NCI-H146 treated with DMSO at 0.1 percent for 48 hours (cell line): ENCODE measurements around the gene JMJD1C.

Experiments
- DNase-seq: peaks from one replicate; lab custom pipeline; 2025; ENCODE audit not compliant: unreplicated experiment; lab: John Stamatoyannopoulos, UW

Gene JMJD1C

DNA sequence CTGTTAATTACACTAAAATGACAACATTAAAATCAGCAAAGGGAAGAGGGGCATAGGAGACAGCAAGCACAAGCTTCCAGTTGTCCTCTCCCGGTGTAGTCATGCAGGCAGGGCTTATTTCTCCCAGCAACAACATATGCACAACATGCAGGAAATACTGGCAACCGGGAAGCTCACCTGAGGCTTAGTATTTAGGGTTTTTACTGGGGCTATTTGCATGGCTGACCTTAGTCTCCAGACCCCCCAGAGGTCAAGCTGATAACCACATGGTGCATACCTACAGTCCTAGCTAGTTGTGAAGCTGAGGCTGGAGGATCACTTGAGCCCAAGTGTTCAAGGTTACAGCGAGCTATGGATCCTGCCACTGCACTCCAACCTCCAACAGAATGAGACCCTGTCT is 12.8 kb upstream of the JMJD1C start:
- no peak for DNase-seq

GRCh38 chr10:63477927-63478326 is 12.2 kb upstream of the JMJD1C start:
- no peak for DNase-seq

GRCh38 chr10:63474488-63474887 is 8.7 kb upstream of the JMJD1C start:
- no peak for DNase-seq

DNA sequence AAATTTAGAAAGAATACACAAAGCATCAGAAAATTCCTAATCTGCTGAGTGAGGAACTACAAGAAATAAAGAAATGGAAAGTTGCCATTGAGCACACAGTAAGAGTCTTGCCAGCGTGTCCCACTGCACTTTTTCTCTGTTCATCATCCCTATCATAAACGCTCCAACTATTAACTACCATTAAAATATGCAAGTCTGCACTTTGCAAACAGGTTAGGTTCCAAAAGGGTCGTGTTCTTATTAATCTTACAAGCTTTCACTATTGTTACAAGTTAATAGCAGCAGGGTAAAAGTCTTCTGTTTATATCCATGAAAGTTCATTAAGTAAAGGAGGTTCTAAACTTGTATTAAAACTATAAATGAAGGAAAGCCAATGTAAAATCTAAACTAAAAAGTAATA is 5.2 kb upstream of the JMJD1C start:
- no peak for DNase-seq

GRCh38 chr10:63468947-63469346 is 3.2 kb upstream of the JMJD1C start:
- DNase-seq: no peak

- no peak for DNase-seq
Measured at GRCh38 chr10:63467841-63468240, 2.1 kb upstream of the JMJD1C start.

DNA sequence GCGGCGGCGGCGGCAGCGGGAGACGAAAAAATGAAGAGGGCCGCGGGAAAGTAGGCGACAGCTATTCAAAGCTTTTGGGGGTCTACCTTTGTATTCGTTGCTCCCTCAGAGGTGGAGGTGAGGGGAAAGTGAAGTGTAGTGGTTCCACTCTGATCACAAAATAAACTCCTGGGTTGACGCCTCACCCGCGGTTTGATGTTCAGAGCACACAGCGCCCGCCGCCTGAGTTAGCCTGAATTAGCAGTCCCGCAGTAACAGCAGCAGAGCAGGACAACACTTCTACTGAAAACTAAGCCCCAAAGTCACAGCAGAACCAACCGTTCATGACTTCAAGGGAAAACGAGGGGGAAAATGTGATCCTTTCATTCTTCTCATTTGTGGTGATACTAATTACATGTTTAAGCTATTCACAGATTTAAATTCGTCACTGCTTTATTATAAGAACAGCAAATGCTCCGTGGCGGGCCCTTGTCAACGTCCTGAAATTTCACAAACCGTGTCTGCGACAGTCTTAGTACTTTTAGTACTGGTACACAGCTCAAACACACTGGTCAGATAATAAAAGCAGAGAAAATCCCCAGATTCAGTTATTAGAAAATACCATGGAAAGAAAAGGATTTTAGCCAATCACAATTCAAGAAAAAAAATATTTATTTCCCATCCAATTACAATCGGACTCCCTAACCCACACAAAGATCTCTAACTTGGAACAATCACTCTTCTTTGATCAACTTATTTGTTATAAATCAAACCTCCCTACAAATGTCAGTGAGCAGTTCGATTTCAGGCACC is 563 bp upstream of the JMJD1C start:
- peak; percentile 55 for DNase-seq

DNA sequence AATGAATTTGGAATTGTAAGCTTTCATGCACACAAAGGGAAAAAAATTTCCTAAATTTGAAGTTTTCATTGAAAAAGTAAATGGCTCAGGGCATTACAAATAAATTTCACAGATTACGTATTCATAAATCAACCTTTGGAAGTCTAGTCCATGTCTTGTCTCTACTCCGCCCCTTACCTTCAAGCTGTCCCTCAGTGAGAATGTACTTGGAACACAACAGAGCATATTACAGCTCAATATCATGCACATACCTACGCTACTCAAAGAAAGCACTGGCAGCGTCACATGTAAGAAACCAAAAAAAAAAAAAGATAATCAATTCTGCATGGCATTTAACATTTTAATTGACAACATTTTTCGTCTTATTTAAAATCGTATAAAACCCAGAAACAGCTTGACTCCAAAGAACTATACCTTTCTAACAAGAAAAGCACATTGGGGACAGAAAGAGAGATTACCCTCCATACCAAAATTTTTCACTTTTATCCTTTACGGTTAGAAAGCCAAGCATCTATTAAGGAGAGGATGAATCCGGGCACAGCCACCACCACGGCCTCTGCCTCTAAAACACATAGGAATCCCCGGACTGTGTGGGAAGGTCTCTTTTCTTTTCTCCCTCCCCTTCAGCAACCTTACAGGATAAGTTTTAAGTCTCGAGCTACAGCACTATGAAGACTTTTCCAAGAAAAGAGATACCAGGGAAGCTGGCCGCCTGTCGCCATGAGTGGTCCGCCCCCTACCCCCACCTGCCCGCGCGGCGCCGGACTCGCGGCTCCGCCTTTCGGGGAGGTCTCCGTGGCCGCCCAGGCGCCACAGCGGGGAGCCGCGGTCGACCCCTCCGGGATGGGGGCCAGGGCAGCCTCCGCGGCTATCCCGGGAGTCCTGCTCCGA is 1.1 kb downstream of the JMJD1C start:
- DNase-seq: peak; percentile 20

GRCh38 chr10:63462442-63462841 is 3.3 kb downstream of the JMJD1C start:
- no peak for DNase-seq

DNA sequence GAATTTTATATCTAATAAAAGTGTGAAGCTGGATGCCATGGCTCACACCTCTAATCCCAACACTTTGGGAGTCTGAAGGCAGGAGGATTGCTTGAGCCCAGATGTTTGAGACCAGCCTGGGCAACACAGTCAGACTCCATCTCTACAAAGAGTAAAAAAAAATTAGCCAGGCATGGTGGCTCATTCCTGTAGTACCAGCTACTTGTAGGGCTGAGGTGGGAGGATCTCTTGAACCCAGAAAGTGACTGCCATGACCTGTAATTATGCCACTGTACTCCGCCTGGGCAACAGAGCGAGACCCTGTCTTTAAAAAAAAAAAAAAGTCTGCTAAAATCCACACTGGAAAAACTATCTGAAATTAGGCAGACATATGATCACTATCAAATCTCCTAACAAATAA is 7.6 kb downstream of the JMJD1C start:
- DNase-seq: no peak

- DNase-seq: no peak
Measured at GRCh38 chr10:63457594-63457993, 8.2 kb downstream of the JMJD1C start.

DNA sequence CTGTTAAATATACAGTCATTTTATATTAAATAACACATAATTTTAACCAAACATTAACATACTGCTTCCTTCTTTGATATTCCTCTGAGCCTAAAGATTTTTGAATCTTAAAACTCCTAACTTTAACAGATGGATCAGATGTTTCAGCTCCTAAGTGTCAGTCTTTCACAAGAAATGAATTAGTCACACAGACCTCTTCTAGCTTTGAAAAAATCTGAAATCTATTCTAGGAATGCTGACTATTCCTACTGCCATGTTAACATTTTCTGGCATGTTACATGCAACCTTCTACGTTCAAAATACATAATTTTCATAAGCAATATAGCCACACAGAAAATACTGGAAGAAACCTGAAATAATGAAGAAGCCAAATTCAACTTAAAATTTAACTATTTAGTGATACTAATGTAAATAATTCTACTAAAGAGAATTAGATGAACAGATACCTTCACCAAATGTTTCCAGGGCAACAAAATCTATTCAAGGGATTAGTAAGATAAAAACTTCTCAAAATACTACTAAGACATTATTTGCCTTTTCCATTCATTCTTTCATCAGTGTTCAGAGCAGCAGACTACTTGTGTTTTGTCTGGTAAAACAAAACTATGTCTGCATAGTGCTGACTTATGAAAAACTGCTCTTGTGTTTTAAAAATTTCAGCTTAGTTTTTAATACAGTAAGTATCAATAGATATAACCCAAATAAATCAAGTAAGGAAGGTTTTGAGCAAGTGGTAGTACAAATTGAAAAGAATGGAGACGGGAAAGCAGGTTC is 9.2 kb downstream of the JMJD1C start:
- no peak for DNase-seq

DNA sequence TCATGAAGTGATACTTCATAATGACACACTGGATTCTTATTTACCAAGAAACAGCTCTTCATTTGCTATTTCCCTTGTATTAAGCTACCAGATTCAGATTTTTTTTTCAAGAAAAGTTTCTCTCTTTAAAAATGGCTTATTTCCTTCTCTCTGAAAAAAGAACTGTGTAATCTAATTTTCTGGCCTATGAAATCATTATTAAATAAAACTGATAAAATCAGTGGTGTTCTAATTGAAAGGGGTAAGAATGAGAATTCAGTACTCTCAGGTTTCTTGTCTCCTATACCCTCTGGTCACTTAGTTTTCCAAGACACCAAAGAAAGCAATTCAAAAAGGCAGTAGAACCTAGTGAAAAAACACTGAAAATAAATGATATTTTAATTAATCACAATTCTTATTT is 10.3 kb downstream of the JMJD1C start:
- no peak for DNase-seq

- no peak for DNase-seq
Measured at GRCh38 chr10:63454631-63455030, 11.1 kb downstream of the JMJD1C start.

GRCh38 chr10:63452524-63452923 is 13.3 kb downstream of the JMJD1C start:
- DNase-seq: no peak

DNA sequence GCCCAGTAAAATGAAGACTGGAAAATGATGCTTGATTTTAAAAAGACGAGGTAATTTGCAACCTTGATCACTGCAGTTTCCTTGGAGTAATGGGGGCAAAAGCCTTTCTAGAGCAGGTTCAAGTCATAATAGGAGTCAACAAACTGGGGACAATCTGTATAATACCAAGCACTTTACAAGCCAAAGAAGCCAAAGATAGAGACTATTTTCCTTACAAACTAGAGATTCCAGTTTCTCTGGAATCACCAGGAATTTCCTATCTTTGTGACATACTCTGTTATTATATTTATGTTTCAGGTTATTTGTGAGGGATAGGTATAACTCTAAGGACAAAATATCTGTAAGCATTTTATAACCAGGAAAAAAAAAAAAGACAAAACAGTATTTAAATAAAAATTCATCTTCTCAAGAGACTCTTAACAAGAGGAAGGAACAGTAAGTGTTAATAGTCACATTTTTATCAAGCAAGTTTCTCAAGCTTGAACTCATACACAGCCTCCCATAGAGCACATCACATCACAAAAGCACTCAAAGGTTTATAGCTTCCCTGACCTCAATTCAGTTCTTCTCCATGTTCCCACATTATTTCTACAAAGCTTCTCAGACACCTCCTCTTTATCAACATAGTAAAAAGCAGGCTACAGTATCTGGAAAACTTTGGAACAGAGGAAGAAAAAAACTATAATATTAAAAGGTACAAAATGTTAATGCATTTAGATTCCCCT is 18.9 kb downstream of the JMJD1C start:
- no peak for DNase-seq

DNA sequence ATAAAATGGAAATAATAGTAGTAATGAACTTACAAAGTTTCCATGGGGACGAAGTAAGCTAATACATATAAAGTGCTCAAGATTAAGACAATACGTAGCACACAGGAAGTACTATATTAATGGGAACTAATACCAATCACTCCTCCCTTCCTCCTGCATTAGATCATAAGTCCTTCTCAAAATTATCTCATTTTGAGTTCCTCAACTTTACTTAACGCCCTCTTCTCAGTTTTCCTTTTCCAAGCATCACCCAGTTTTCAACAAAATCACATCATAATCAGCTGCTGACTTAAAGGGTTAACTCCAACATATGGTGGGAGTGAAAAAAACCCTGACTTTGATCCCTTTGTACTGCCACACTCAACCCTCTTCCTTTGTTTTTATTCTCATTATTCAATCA is 24.4 kb downstream of the JMJD1C start:
- no peak for DNase-seq

DNA sequence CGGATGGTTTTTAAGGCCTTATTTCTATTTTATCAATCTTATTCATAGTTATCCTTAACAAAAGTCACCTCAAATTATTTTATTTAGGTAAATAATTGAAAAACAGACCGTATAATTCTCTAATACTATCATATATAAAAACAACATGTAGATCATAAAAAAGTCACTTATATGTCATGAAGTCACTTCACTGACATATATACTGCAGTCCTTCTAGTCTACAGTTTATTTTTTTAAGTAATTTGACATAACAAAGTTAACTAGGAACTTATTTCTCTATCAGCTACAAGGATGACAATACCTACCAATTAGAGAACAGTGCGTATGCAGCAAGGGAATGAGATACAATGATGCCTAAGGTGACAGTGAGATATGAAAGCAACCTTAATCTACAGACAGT is 26.2 kb downstream of the JMJD1C start:
- DNase-seq: no peak

GRCh38 chr10:63438506-63439498 is 27.0 kb downstream of the JMJD1C start:
- DNase-seq: no peak
